Amniotic epithelial cell (primary cell): ENCODE results near the gene RMI1.
"Not testable (repeated sequence)": the region's sequence is repeated elsewhere in the genome, so short reads cannot be mapped to it uniquely, and the experiment has no call there.

Source experiments
- DNase-seq: peaks from one replicate; pipeline ENCODE4 v3.0.0-alpha.2; 2010; ENCODE audit warnings: low read depth

RMI1 gene

DNA sequence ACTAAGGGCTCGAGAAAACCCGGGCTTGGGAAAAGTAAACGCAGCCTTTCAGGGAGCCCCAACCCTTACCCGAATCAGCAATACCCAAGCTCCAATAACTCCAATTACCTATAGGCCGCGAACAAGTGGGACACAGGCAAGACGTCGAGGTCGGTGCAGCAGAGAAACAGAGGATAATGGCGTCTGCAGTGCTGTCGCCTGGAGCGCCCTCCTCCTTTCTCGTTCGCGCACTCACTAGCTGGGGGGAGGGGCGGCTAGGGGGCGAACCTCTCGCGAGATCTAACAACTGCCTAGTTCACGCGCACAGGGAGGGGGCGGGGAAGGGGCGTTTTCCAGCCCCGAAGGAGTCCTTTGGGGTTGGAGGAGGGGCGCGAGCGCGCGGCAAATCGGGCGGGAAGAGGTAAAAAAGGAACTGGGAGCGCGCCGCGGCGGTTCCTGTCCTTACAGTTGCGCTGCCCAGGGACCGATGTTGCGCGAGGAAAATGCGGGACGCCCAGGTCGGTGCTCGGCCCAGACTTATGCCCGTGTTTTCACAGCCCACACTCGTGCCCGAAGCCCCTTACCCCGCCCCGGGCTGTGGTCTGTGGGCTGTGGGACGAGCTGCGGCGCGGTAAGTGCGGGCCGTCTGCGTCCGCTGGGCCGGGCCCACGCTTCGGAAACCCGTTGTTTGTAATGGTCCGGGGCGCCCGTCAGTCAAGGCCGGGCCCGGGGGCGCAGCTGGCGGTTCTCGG, at the start of gene RMI1:
Gene RMI1, plus strand, starts transcription at position 411 of the 731 bp plus-strand sequence. CDS start 20,182 bp downstream, outside the sequence.
- DNase-seq = peak; percentile 94

DNA sequence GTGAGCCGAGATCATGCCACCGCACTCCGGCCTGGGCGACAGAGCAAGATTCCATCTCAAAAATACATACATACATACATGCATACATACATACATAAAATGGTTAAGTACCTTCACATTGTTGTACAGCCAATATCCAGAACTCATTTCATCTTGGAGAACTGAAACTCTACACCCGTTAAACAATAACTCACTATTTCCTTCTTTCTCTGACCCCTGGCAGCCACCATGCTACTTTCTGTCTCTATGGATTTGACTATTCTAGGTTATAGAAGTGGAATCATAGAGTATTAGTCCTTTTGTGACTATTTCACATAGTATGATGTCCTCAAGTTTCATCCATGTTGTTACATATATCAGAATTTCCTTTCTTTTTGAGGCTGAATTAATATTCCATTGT, 49.7 kb upstream of the RMI1 start:
- DNase-seq = no peak

DNA sequence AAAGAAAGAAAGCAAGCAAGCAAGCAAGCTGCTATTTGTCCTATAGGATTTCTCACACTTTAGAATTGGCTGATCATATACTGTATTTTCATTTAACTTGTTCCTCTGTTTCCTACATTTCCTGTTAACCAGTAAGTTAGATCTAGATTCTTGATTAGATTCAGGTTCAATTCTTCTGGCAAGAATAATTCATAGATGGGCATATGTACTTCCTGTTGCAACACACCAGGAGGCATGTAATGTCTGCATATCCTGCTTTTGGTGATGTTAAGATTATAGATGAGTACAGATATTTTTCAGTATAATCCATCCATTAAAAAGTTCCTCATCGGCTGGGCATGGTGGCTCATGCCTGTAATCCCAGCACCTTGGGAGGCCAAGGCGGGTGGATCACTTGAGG, 48.6 kb upstream of the RMI1 start:
- no peak for DNase-seq

DNA sequence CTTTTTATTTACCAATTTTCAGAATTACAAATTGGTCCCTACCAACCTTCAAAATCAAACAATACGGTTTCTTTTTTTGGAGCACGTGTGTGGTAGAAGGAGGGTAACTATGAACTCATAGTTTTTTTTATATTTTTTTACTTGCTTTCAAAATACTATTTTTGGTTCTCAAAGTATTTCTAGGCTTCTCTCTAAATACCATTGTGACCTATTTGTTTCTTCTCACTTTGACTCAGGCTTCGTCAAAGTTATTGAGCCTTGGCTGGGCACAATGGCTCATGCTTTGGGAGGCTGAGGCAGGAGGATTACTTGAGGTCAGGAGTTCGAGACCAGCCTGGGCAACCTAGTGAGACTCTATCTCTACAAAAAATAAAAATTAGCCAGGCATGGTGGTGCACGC, 47.8 kb upstream of the RMI1 start:
- no peak for DNase-seq

DNA sequence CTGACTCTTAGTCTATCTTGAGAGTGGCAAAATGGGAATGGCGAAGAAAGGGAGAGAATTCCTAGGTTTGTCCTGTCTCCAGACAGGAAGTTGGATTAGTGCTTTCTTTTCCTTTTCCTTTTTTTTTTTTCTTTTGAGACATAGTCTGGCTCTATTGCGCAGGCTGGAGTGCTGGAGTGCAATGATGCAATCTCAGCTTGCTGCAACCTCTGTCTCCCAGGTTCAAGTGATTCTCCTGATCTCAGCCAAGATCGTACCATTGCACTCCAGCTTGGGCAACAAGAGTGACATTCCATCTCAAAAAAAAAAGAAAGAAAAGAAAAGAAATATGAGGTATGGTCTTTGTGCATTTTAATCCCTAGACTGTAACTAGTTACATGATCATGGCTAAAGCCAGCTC, 46.8 kb upstream of the RMI1 start:
- peak; percentile 94 for DNase-seq

DNA sequence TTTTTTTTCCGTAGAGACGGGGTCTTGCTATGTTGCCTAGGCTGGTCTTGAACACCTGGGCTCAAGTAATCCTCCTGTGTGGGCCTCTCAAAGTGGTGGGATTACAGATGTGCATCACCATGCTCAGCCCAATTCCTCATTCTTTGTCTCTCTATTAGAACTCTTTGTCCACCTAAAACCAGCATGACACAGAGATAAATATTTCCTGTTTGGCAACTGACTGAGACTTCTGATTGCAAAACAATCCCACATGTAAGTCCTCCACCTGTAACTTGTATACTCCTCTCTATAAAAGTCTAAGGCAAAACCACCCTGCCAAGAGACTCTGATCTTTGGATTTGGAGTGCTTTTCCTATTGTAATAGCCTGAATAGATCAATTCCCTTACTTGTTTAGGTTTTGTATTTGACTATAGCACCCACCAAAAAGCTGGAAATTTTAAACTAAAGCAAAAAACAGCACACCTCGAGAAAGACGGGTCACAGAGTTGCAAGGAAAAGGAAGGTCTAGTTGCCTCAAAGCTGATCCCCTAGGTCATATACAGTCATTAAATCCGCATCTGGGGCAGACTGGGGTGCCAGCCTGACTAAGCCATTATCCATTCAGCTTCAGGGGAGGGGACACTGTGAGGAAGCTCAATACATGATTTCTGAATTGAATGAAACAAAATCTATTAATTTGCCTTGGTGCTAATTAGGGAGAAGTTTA, 45.9 kb upstream of the RMI1 start:
- peak; percentile 91 for DNase-seq

DNA sequence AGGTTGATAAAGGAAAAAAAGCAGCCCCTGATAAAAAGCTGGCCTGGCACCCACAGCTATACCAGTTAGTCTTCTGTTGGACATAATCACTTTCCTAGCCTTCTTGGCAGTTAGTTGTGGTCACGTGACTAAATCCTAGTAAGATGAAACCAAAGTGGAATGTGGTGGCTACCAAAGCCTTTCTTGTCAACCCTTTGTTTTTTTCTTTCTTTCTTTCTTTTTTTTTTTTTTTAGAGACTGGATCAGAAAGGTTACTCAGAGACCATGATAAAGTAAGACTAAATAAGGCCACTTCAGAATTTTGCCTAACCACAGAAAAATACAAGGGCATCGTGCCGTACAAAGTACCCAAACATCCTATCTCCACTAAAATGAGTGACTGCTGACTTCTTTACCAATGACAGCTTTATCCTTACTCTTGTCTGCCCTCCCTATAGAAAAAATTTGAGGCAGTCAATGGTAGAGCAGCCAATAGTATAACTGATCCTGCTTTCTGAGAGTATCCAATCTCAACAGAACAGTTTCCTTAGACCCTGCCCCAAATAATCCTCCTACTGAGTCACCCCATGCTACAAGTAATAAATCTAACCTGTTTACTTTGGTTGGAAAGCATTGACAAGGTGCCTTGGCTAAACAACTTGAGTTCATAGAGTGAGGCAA, 45.2 kb upstream of the RMI1 start:
- DNase-seq = peak; percentile 90

DNA sequence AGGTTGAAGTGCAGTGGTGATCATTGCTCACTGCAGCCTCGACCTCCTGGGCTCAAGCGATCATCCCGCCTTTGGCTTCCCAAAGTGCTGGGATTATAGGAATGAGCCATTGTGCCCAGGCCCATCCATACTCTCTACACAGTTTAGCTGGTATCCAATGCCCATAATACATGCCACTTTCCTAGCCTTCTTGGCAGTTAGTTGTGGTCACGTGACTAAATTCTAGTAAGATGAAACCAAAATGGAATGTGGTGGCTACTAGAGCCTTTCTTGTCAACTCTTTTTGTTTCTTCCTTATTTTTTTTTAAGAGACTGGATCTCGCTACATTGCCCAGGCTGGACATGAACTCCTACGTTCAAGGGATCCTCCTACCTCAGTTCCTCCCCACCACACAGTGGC, 44.1 kb upstream of the RMI1 start:
- no peak for DNase-seq

DNA sequence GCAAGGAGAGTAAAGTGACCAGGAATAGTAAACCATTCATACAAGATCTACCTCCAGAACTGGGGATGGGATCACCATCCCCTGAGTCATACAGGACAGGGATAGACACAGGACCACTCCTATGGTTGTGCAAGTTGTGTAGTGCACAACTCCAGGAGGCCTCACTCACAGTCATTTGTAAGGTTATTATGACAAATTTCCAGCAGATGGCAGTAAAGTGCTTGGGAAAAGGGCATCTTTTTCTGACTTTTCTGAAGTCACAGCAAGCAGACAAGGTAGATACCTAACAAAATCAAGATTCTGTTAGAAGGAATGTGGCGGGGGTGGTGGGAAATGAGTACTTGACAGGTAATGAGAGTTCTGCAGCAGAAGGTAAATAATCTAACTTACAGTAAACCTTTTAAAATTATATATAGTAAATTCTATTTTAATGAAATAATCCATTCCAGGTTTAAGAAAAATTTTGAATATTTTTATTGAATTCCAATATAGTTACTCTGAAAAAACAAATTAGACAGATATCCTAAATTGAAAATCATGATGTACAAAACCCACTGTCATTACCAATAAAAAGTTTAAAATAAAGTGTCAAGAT, 42.6 kb upstream of the RMI1 start:
- DNase-seq = peak; percentile 78

DNA sequence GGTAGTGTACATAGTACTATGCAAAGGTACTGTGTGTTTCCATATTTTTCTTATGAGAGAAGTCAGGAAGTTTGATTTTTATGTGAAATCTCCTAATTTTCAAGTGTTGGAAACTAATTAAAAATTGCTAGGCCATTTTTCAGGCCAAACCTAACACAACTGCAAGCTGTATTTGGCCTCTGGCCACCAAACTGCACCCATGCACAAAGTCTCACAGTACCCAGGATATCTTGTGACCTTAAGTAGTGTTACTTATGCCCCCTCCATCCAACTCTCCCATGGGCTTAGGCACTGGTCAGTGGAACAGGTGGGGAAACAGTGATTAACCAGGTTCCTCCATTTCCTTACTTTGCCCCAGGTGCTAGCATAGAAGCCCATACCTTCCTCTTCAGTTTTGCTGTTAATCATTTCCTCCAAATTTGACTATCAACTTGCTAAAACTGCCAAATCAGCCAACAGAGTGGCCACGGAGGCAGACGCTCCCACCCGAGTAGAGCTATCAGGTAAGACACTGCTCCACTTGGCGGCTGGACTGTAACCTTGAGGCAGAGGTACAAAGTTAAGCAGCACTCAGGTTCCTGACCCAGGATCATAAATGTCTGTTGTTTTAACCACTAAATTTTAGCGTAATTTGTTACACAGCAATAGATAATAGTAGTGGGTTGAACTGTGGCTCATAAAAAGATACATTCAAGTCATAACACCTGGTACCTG, 39.9 kb upstream of the RMI1 start:
- DNase-seq = no peak

DNA sequence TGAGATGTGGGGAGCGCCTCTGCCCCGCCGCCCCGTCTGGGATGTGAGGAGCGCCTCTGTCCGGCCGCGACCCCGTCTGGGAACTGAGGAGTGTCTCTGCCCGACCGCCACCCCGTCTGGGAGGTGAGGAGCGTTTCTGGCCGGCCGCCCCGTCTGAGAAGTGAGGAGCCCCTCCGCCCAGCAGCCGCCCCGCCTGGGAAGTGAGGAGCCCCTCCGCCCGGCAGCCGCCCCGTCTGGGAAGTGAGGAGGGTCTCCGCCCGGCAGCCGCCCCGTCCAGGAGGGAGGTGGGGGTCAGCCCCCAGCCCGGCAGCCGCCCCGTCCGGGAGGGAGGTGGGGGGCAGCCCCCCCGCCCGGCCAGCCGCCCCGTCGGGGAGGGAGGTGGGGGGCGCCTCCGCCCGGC, 32.5 kb upstream of the RMI1 start:
- not testable (repeated sequence) for DNase-seq

DNA sequence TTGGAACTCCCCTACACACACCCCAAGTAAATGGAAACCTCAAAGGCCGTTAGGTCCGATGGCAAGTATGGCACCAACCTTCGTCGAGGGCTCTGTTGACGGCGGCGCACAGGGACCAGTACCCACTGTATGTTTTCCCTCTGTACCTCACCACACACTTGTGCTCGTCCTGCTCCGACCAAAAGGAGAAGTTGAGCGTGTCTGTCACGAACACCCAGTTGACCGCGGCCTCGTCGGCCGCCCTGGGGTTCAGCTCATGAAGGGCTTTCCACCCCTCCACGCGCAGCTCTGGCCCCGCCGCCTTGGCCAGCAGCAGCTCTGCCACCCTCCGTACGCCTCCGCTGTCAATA, 24.5 kb upstream of the RMI1 start:
- DNase-seq = no peak

DNA sequence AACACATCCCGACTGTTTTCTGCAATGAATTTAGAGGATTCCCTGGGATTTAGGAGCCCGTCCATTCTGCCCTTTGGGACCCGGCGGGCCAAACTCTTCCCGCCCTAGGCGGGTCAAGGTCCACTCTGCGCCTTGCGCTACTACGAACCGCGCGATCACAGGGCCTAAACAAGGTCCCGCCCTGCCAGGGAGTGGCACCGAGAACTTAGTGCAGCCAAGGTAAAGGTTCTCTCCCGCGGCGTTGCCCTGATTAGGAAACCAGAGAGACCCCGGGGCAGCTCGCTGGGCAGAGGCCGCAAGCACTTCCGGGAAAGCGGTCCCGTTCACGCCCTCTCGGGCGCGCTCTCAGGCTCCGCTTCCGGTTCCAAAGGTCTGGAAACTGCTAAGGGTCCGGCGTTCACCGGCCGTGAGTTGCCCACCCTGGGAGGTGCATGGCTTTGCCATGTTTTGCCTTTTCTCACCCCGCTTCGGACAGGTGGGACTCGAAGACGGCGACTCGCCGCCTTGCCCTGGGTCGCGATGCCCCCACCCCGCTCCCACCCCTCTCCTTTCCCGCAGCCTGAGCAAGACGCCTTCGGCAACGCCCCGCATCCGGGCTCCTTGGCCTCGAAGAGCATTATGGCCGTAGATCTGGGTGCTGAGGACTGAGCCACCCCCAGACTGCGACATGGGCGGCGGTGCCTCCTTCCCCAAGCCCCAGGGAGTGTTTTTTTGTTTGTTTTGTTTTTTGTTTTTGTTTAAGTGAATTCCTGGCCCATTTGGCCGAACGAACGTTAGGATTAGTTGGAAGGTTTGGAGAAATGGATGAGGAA, 24.0 kb upstream of the RMI1 start:
- DNase-seq = peak; percentile 66

DNA sequence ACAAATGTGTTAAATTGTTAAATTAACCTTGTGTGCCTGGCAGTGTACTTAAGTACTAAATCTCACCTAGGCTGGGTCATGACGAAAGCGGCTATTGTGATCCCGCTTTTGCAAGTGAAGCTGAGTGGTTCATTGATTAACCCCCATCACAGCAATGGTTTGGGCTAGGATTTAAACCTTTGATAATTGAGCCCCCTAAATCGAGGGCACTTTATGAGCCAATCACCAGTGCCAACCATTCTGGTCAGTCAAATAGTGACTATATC, 23.4 kb upstream of the RMI1 start:
- no peak for DNase-seq

DNA sequence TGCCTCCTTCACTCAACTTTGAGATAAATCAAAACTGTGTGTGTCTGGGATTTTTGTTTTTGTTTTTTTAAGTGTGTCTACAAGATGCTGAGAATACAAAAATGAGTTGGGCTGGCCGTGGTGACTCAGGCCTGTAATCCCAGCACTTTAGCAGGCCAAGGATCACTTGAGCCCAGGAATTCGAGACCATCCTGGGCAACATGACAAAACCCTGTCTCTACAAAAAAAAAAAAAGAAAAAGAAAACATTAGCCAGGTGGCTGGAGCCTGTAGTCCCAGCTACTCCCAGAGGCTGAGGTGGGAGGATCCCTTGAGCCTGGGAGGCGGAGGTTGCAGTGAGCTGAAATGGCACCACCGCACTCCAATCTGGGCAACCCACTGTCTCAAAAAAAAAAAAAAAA, 21.5 kb upstream of the RMI1 start:
- DNase-seq = peak; percentile 81

DNA sequence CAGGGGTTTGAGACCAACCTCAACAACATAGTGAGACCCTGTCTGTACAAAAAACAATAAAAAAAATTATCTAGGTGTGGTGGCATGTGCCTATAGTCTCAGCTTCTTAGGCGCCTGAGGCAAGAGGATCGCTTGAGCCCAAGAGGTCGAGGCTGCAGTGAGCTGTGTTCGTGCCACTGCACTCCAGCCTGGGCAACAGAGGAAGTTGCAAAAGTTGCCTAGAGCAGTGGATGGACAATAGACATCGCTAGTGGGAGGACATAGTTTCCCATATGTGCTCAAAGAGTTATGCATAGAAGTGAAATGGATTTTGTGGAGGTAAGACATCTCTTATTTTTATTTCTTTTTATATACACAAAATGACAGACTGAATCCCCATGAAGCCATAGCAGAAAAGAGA, 19.6 kb upstream of the RMI1 start:
- no peak for DNase-seq

DNA sequence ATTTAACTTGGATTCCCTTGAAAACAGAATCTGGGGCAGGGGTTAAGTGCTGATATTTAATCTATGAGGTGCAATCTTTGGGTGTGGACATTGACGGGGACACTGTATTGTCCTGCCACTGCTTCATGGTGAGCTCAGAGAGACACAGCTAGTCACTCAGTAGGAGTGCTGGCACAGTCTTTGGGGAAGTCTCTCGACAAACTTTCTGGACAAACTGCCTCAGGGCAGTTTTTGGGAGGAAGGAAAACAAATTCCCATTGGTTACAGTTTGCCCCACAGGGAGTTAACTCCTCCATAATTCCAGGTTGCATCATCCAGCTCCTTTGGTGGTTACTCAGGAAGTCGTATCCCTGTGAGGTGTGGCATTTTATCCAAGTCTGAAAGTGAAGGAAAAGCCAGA, 18.4 kb upstream of the RMI1 start:
- peak; percentile 44 for DNase-seq

DNA sequence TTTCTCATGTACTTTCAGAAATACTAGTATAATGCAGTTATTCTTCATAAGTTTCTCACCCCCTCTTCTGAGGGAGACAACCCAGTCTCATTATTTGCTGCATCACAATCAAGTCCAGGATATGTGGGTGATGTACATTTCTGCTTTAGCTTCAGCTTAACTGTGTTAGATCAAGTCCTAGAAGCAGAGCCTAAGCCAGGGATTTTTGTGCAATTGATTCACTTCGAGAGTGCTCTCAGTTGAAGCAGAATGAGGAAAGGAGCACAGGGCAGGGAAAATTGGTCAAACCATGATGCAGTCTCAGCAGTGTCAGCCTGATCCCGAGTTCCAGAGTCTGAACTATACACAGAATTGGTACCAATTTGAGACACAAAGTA, 15.6 kb upstream of the RMI1 start:
- peak; percentile 39 for DNase-seq

DNA sequence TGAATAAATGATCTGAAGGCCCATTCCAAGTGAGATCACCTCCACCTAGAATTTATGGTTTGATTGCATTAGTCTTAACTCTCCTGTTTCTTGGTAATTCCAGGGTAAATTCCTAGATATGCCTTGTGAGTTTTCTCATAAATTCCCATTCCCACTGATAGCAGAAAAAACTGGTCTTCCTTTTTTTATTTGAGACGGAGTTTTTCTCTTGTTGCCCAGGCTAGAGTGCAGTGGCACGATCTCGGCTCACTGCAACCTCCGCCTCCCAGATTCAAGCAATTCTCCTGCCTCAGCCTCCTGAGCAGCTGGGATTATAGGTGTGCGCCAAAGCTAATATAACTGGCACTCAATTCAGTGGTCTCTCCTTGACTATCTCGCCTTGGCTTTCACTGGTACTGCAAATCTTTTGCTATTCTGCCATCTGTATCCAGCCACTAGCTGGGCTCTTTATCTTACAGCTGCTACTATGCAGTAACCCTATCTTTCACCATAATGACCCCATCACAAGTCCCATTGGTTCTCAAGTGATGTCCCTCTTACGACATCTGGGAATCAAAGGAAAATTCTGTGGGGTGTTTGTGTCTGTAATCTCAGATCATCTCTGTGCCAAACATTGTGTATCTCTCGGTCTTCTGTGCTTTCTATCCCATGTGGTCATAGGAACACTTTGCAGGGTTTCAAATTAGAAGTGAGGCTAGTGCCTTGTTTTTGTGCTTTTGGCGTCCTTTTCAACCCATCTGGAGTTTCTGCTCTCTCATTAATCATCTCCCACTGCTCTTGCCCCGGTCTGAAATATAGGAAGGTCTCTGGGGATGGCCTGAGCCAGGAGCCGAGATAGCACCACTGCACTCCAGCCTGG, 15.0 kb upstream of the RMI1 start:
- peak; percentile 72 for DNase-seq

DNA sequence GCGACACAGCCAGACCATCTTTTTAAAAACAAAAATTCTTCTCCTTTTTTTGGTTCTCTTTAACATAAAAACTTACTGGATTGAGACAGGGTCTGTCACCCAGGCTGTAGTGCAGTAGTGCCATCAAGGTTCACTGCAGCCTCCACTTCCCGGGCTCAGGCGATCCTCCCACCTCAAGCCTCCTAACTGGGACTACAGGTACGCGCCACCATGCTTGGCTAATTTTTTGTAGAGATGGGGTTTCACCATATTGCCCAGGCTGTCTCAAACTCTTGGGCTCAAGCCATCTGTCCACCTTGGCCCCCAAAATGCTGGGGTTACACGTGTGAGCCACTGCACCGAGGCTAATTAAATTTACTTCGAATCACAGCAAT, 14.4 kb upstream of the RMI1 start:
- DNase-seq = no peak

DNA sequence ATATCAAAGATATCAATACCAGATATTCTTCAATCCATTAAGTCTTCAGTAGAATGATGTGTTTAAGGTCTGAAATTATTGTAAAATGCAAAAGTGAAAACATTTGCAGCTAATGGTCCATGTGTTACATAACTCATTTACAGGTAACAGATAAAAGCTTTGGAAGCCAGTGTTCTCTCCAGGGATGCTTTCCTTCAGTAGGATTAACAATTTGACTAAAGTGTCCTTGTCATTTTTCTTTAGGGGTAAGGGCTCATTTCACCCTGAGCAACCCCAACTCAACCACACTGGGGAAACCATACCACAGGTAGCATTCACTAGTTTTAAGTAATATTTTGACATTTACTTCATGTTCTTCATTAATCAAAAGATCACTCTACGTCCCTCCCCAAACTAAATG, 13.5 kb upstream of the RMI1 start:
- DNase-seq = no peak
